Breast epithelium (tissue), 4 donors: ENCODE data around the gene AP5Z1. TPM values are rescaled to one million over a fixed set of nuclear protein-coding genes. Genes with fewer than 3 reads are reported as not detected.

Source experiments
- DNase-seq, 2 donors: peaks; one replicate each; pipeline ENCODE4 v3.0.0-alpha.2; 2019; ENCODE audit warnings: low spot score in 2 of 2
- H3K27ac ChIP-seq, 2 donors: fragments of 200-600 bp; sonication (generic) in 1 of 2; one replicate each; pipeline ENCODE4 v1.5.1; 2016 to 2019; ENCODE audit warnings: mild to moderate bottlenecking in 1 of 2
- H3K27me3 ChIP-seq, 2 donors: fragments of 200-600 bp; sonication (generic) in 1 of 2; one replicate each; pipeline versions ENCODE4 v1.5.1 to v1.6.0; 2017 to 2019; ENCODE audit warnings: control low read depth in 1 of 2, mild to moderate bottlenecking in 1 of 2
- H3K36me3 ChIP-seq: fragments of 200-600 bp; one replicate; pipeline ENCODE4 v1.5.1; 2019
- H3K4me1 ChIP-seq, 2 donors: fragments of 200-600 bp; sonication (generic); one replicate each; pipeline ENCODE4 v1.5.1; 2016 to 2019; ENCODE audit warnings: control low read depth in 1 of 2
- H3K4me3 ChIP-seq, 3 donors: fragments of 200-600 bp; sonication (generic); 1 replicate in 2 of 3; 2 replicates in 1 of 3; pipeline ENCODE4 v1.5.1; 2016 to 2019; ENCODE audit warnings: mild to moderate bottlenecking in 3 of 3, moderate library complexity in 2 of 3
- H3K9me3 ChIP-seq, 2 donors: fragments of 200-600 bp; sonication (generic) in 1 of 2; one replicate each; pipeline ENCODE4 v1.5.1; 2016 to 2019; ENCODE audit warnings: control low read depth in 1 of 2
- POLR2A ChIP-seq: fragments of 450-650 bp; IDR thresholded peaks from one replicate; pipeline ENCODE4 v1.6.1; 2016; ENCODE audit warnings: antibody characterized with exemption, mild to moderate bottlenecking, moderate library complexity
- POLR2AphosphoS5 ChIP-seq, 3 donors: sonication (generic); formaldehyde crosslinking; IDR thresholded peaks; one replicate each; pipeline ENCODE4 v1.6.1; 2017; ENCODE audit warnings: antibody characterized with exemption in 3 of 3
- intact Hi-C: fragments of 100-400 bp; cut with DNase I; formaldehyde crosslinking; loops from one replicate; pipeline ENCODE4 v1.15.1; 2023; ENCODE audit warnings: low total_unique reads
- total RNA-seq, 3 donors: library from RNA; depleted of rRNA; stranded (reverse); fragments of >200 nt; gene quantifications; one replicate each; pipeline ENCODE4 v1.1.0, GENCODE V29; 2016
- TF ChIP-seq, protein P1 (sequence below), 3 donors: fragments of 450-650 bp; IDR thresholded peaks; one replicate each; pipeline ENCODE4 v1.5.1; 2016 to 2017; ENCODE audit warnings: antibody characterized with exemption in 3 of 3, mild to moderate bottlenecking in 3 of 3, moderate library complexity in 3 of 3

Gene AP5Z1
- total RNA-seq, 3 donors from 2014 or later, result 20.0 to 25.9 (median 23.3) TPM

DNA sequence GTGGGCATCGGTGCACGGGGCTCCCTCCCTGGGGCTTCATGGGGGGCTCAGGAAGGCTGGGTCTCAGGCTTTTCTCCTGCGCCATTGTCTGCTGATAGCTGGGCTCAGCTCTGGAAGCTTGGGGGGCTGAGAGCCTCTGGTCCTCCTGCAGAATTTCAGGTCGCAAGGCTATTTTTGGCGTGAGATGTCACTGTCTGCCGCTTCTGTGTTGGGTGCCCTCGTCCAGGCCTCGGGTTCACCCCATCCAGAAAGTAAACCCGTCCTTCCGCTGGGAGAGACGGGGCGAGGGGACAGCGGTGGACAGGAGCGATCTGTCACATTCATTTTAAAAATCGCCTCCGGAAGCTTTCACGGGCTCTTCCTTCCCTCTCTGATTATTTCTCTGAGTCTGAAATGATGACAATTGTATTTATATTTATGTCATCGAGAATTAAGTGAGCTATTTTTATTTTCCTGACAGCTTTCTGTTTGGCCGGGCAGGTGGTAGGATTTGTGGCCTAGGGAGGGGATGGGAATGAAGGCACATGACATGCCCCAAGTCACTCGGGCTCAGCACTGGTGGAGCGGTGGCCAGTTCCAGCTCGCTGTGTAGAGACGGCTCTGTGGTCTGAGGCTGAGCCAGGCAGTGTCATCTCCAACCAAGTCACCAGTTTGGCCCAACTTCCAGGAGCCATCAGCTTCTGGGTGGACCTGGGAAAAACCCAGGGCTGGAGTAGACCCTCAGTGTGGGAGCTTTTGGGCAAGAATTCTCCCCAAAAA is 40.7 kb upstream of the AP5Z1 start:
- TF ChIP-seq, protein P1, sequence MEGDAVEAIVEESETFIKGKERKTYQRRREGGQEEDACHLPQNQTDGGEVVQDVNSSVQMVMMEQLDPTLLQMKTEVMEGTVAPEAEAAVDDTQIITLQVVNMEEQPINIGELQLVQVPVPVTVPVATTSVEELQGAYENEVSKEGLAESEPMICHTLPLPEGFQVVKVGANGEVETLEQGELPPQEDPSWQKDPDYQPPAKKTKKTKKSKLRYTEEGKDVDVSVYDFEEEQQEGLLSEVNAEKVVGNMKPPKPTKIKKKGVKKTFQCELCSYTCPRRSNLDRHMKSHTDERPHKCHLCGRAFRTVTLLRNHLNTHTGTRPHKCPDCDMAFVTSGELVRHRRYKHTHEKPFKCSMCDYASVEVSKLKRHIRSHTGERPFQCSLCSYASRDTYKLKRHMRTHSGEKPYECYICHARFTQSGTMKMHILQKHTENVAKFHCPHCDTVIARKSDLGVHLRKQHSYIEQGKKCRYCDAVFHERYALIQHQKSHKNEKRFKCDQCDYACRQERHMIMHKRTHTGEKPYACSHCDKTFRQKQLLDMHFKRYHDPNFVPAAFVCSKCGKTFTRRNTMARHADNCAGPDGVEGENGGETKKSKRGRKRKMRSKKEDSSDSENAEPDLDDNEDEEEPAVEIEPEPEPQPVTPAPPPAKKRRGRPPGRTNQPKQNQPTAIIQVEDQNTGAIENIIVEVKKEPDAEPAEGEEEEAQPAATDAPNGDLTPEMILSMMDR (IDR thresholded peaks at IDR 0.05), result no peak
- TF ChIP-seq POLR2A, result no peak
- TF ChIP-seq POLR2AphosphoS5 (IDR thresholded peaks at IDR 0.05), result no peak
- H3K27me3 ChIP-seq, result no peaks in the 10 kb centered on the region
- no peaks in the 10 kb centered on the region for H3K9me3 ChIP-seq
- H3K27ac ChIP-seq, result no peak overlapping the region
- intact Hi-C loops, result no loop called here
- H3K4me1 ChIP-seq, result no peaks in the 10 kb centered on the region
- H3K4me3 ChIP-seq, result no peak overlapping the region
- no peaks in the 10 kb centered on the region for H3K36me3 ChIP-seq
- DNase-seq, result no peak

GRCh38 chr7:4737300-4737699 is 38.1 kb upstream of the AP5Z1 start:
- H3K36me3 ChIP-seq, result no peaks in the 10 kb centered on the region
- no peak overlapping the region for H3K4me3 ChIP-seq
- intact Hi-C loops, result no loop called here
- H3K27me3 ChIP-seq, result no peaks in the 10 kb centered on the region
- H3K27ac ChIP-seq, result no peak overlapping the region
- H3K9me3 ChIP-seq, result no peaks in the 10 kb centered on the region
- no peaks in the 10 kb centered on the region for H3K4me1 ChIP-seq
- TF ChIP-seq POLR2AphosphoS5 (IDR thresholded peaks at IDR 0.05), result no peak
- no peak for TF ChIP-seq POLR2A
- TF ChIP-seq, protein P1 (IDR thresholded peaks at IDR 0.05), result no peak
- DNase-seq, result no peak

GRCh38 chr7:4738711-4739527 is 36.5 kb upstream of the AP5Z1 start:
- TF ChIP-seq, protein P1 (IDR thresholded peaks at IDR 0.05), result no peak
- no peak for TF ChIP-seq POLR2AphosphoS5 (IDR thresholded peaks at IDR 0.05)
- no peak for TF ChIP-seq POLR2A
- H3K36me3 ChIP-seq, result no peaks in the 10 kb centered on the region
- peak overlapping the region; percentile 52 to 70 for H3K27ac ChIP-seq
- H3K27me3 ChIP-seq, result no peaks in the 10 kb centered on the region
- H3K4me1 ChIP-seq, result peaks cover 0 to 9% of the 10 kb centered on the region in 2 donors
- intact Hi-C loops, result no loop called here
- no peak for DNase-seq
- H3K4me3 ChIP-seq, result peak overlapping the region in 2 of 3 donors; percentile 8 to 38
- no peaks in the 10 kb centered on the region for H3K9me3 ChIP-seq

- intact Hi-C loops, result no loop called here
- DNase-seq, result no peak
These were observed 35.9 kb upstream of the AP5Z1 start for GRCh38 chr7:4739528-4739992.

More at GRCh38 chr7:4739528-4739992, 35.9 kb upstream of the AP5Z1 start:
- no peaks in the 10 kb centered on the region for H3K27me3 ChIP-seq
- H3K4me1 ChIP-seq, result peaks cover 6 to 16% of the 10 kb centered on the region in 2 donors
- H3K36me3 ChIP-seq, result no peaks in the 10 kb centered on the region
- H3K27ac ChIP-seq, result peak overlapping the region; percentile 52 to 70
- TF ChIP-seq POLR2AphosphoS5 (IDR thresholded peaks at IDR 0.05), result no peak
- no peak for TF ChIP-seq POLR2A
- TF ChIP-seq, protein P1 (IDR thresholded peaks at IDR 0.05), result peak in 1 of 3 donors; percentile 30
- no peaks in the 10 kb centered on the region for H3K9me3 ChIP-seq
- peak overlapping the region in 2 of 3 donors; percentile 8 to 38 for H3K4me3 ChIP-seq
